Left renal cortex interstitium (tissue), 4 donors: ENCODE data around the gene FRYL. TPM values are rescaled to one million over a fixed set of nuclear protein-coding genes. Genes with fewer than 3 reads are reported as not detected.
"Not testable (repeated sequence)": the region's sequence is repeated elsewhere in the genome, so short reads cannot be mapped to it uniquely, and the experiment has no call there.

Experiments
- DNase-seq, 4 donors: peaks; one replicate each; pipeline ENCODE4 v3.0.0-alpha.2; 2013; ENCODE audit warnings: low read depth in 4 of 4, low spot score in 2 of 4, missing footprints in 1 of 4
- polyA plus RNA-seq, 4 donors: library from polyadenylated mRNA; unstranded; fragments of 120-200 nt; gene quantifications; one replicate each; pipeline ENCODE4 v1.2.1, GENCODE V29; 2013; ENCODE audit not compliant: insufficient read length in 4 of 4

FRYL gene
- polyA plus RNA-seq: 10 to 100 TPM; 38.4 to 52.3 (median 43.8) TPM

DNA sequence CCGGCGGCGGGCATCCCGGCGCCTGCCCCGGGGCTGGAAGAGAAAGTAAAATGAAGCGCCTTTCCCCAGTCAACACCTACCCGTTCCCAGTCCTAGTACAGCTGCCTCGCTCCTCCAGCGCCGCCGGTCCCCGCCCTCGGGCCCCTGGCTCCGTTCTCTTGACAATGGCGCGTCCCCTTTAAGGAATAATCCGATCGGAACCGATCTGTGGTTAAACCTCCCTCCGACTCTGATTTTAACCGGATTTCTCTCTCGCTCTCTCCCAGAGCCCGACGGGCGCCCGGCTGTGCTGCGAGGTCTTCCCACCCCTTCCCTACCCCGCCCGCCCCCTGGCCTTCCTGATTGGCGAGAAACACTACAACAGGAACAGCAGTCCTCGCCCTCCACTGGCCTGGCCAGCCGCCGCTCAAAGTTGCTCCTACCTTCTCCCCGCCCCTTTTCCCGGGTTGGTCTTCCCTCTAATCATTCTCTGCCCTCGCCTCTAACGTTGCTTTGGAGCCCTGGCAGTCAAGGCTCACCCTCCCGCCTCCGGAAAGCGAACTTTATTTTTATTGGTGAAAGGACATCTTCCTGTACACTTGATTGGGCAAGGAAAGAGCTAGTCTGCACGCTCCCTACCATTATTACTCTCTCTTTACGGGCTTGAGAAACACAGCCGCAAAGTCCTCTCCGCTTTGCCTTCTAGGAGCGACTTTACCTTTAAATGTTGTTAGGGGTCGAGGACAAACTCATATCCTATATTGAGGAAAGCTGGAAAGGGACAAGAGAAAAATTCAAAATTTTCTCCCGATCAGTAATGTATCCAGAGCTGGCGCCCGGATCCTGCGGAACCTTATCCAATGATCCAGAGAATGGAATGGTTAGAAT lies at the start of gene FRYL:
TSS of gene FRYL (minus strand) at position 282 of the 867 bp plus-strand sequence. CDS start 145,869 bp downstream, outside the sequence.
- DNase-seq: peak; percentile 97 to 99 (median 98)

DNA sequence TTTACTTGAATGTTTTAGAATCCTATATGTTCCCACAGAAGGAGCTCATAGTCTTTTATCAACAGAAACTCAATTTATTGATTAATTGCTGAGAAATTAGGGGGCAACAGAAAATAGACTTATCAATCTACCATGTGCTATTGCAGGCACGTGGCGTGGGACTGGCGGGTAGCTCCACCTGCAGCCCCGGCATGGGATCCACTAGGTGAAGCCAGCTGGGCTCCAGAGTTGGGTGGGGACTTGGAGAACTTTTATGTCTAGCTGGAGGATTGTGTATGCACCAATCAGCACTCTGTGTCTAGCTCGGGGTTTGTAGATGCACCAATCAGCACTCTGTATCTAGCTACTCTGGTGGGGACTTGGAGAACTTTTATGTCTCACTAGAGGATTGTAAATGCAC lies 47.5 kb upstream of the FRYL start:
- no peak for DNase-seq

DNA sequence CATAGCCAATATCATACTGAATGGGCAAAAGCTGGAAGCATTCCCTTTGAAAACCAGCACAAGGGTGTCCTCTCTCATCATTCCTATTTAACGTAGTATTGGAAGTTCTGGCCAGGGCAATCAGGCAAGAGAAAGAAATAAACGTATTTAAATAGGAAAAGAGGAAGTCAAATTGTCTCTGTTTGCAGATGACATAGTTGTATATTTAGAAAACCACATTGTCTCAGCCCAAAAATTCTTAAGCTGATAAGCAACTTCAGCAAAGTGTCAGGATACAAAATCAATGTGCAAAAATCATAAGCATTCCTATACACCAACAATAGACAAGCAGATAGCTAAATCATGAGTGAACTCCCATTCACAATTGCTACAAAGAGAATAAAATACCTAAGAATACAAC lies 41.4 kb upstream of the FRYL start:
- not testable (repeated sequence) for DNase-seq

DNA sequence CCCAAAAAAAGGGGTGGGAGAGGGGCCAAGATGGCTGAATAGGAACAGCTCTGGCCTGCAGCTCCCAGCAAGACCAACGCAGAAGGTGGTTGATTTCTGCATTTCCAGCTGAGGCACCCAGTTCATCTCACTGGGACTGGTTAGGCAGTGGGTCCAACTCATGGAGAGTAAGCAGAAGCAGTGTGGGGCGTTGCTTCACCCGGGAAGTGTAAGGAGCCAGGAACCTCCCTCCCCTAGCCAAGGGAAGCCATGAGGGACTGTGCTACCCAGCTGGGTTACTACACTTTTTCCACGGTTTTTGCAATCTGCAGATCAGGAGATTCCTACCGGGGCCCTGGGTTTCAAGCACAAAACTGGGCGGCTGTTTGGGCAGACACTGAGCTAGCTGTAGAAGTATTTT lies 36.9 kb upstream of the FRYL start:
- no peak for DNase-seq

DNA sequence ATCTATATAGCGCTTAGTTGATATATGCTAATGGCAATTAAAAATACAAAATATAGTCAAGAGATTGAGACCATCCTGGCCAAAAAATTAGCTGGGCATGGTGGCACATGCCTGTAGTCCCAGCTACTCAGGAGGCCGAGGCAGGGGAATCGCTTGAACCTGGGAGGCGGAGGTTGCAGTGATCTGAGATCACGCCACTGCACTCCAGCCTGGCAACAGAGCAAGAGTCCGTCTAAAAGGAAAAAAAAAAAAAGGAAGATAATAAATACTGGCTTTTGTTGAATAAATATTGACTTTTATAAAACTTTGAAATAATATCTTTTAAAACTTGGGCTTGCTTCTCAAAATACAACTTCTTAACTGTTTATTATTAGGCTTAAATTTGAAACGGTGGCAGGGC lies 36.2 kb upstream of the FRYL start:
- not testable (repeated sequence) for DNase-seq

DNA sequence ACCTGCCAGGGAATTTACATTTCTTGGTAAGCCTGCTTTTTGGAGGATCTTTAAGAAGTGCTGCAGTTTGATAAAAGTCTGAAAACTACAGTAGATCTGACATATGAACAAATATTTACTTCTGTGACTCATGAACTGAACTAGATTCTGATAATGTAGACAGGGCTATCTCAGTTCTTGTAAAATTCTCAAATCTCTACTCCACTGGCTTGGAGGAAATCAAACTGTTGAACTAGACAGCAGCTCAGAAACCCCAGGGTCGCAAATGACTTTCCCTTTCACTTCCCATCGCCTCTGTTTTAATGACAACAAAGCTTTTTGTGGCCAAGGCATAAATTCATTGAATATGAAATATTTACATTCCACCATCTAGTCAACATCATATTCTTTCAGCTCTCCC lies 35.4 kb upstream of the FRYL start:
- no peak for DNase-seq

DNA sequence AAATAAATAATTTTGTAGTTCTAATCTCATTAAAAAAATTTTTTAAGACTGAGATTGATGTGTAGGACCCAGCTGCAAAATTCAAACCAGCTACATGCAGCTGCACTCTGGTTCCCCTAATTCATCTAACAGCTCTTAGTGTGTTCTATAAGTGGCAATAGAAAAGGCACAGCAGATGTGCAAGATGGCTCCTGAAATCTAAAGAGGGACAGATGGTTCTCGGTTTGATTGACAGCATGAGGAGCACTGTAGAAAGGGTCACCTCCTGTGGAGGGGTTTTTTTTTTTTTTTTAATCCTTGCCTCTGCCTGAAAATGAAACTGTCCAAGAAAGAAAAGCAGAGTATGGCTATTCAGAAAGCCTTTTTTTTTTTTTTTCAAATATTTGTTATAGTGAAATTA lies 33.9 kb upstream of the FRYL start:
- no peak for DNase-seq

DNA sequence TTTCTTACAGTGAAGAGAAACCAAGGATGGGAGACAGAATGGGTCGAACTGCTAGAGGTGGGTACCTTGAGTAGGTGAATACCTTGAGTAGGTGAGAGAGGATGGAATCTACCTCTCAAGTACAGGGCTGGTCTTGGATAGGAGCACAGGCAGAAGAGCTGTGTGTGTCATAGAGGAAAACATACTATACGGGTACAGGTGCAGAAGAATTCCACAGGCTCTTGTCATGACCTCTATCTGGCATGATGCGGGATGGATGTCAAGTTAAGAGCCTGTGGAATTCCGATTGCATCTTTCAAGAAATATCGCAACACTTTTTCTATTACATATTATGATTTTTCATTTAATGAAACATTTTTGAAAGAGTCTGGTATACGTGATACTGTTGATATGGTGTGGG lies 32.8 kb upstream of the FRYL start:
- no peak for DNase-seq

DNA sequence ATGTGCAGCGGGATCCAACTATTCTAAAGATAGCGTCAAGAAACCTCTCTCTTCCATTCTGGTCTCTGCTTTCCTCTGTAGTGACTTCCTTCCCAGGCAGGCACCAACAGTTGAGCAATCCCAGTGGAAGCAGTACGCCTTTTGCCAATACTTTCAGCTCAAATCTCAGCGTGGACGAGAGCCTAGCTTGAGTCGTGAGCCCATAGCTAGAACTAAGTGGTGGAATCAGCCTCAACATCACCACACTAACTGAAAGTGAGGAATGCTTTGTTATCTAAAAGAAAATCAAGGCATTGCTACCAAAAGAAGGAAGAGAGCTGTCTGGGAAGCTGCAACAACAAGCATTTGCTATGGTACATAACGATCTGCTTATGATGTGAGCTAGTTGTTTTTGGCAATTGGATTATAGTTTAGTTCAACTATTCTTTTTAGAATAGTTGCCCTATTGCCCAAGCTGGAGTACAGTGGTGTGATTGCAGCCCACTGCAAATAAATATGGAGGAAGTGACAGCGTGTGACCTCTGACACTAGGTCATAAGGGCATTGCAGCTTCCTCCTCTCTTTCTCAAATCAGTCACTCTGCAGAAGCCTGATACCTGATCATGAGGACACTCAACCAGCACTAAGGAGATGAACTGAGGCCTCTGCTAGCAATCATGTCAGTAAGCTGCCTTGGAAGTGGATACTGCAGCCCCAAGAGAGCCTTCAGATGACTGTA lies 24.7 kb upstream of the FRYL start:
- DNase-seq: no peak

DNA sequence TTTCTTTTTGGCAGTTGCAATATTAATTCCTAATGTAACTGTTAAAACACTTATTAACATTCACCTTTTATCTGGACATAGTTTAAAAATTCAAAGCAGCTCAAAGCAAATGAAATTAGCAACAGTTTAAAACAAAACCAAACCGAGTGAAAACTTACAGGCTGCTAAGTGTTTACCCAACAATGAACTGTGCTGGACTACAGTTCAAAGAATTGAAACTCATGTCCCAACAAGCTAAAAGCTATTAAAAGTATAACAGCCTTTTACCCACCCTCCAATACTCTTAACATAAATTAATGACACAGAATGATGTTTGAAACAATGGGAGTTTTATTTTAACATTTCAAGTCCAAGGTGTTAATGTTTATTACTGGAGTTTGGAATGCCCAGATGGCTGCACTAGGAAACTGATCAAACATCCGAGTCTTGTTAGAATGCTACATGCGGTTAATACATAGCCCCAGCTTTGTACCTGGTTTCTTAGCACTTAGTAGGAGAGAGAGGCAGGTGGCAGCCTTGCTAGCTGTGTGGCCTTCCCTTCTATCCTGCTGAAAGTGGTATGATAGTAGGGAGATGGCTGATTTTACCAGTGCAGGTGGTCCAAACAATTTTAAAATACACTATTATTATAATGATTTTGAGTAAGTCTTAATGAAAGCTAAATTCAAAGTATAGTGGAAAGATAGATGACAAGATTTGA lies 21.1 kb upstream of the FRYL start:
- DNase-seq: no peak

DNA sequence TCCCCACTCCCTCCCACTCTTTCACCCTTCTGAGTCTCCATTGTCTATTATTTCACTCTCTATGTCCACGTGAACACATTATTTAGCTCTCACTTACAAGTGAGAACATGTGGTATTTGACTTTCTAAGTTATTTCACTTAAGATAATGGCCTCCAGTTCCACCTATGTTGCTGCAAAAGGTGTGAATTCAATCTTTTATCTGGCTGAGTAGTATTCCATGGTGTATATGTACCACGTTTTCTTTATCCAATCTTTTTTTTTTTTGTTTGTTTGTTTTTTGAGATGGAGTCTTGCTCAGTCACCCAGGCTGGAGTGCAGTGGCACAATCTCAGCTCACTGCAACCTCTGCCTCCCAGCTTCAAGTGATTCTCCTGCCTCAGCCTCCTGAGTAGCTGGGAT lies 20.1 kb upstream of the FRYL start:
- DNase-seq: not testable (repeated sequence)

DNA sequence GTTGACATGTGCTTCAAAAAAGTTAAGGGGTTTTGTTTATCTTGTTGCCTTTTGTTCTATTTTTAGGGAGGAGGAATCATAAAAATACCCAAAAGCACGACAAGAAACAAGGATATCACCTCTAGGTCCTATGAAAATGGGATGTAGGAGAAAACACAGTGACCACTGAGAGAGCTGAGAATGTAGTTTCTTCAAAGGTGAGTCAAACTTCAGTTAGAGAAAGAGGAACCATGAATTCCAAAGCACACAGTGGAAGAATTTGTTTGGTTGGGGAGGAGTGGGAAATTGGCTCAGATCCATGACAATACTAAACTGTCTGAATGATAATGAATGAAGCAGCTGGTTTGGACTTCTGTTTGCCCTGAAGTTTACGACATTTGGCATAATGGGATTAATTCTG lies 19.1 kb upstream of the FRYL start:
- no peak for DNase-seq

DNA sequence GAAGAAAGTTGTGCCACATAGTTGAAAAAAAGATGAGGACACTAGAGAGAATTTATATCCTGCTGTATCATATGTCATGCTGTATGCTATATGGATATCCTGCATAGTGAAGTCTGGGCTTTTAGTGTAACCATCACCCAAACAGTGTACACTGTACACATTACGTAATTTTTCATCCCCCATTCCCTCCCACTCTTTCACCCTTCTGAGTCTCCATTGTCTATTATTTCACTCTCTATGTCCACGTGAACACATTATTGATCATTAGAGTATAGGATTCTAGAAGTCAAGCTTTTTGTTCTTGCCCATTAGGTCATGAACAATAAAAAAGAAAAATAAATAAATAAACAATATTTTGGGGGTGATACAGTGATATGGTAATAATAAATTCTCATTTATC lies 18.0 kb upstream of the FRYL start:
- DNase-seq: no peak

DNA sequence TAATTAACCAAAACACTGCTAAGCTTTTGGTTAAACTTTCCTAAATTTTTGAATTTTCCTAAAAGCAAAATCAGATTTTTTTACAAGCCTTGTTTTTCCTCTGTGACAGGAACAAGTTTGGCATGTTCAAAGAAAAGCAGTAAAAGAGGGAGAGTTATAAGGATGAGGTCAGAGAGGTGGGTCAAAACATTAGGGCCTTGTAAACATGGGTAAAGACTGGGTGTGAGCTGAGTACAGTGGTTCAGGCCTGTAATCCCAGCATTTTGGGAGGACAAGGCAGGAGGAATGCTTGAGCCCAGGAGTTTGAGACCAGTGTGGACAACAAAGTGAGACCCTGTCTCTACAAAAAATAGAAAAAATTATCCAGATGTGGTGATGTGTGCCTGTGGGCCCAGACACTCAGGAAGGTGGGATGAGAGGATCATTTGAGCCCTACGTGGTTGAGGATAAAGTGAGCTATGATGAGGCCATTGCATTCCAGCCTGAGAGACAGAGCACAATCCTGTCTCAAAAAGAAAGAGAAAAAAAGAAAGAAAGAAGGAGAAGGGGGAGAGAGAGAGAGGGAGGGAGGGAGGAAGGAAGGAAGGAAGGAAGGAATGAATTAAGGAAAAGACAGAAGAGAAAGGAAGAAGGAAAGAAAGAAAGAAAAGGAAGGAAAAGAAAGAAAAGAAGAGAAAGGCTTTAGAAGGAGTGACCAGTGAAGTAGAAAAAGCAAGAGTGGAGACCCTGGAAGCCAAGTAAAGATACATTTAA lies 17.0 kb upstream of the FRYL start:
- no peak for DNase-seq

DNA sequence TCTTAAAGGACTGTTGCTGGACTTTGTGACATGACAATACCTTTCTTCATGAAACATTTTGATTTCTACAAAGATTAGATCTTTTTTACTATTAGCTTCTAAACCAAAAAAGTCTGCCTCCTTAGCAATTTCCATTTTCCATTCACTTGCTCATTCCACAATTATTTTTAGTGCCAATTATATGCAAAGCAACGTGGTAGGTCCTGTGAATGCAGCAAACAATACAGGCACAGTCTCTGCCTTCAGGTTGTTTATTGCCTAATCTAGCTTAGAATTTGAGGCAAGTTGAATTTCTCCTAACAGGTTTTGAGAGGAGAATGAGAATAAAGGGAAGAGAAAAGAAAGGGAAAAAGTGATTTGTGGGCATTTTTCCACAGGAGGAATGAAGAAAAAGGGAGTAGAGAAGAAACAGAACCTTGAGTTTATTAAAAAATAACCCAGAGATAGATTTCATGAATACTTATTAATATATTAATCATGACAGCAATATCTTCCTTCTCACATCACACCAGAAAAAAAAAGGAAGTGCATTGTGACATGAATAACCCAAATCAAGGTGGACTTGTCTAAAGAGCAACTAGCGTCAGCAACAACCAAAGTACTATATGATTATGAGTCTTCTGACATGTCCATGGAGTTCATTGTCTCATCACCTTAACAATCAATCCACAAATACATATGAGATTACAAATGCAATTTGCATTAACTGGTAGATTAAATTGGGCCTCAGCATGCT lies 16.3 kb upstream of the FRYL start:
- DNase-seq: no peak

DNA sequence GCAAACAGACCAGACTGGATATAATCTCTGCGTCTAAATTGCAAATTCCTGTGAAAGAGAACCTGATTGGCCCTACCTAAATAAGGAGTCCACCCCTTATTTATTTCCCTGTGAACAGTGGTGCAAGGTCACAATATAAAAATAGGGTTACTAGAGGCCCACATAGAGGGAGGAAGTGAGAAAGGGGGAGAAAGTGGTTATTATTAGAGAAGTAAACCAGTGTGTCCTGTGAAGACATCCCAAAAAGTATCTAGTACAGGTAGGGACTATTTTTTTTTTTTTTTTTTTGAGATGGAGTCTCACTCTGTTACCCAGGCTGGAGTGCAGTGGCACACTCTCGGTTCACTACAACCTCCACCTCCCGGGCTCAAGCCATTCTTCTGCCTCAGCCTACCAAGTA lies 15.0 kb upstream of the FRYL start:
- no peak for DNase-seq

DNA sequence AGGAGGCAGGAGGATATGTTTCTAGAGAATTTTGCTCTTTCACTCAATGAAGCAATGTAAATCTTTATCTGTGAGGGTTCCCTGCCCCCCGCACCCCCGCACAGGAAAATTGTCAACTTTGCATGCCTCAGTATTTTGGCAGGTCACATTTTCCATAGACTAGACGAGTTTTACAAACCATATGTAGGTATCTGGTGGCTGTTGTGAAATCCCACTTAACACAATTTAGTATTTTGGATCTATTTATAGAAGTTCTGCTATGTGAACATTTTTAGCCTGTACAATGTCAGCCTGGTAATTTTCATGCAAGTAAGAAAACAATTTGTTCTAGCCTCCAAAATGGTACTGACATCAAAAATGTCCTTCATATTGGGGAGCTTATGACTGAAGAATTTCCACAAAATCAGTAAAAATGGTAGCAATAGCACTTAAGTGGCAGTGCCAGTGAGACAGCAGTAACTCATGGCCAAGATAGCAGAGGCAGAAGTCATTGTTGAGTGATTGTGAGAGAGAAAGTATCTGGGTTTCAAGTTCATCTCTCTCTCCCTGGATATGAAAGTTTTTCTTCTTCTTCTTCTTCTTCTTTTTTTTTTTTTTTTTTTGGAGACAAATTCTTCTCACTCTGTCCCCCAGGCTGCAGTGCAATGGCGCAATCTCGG lies 12.4 kb upstream of the FRYL start:
- DNase-seq: no peak

DNA sequence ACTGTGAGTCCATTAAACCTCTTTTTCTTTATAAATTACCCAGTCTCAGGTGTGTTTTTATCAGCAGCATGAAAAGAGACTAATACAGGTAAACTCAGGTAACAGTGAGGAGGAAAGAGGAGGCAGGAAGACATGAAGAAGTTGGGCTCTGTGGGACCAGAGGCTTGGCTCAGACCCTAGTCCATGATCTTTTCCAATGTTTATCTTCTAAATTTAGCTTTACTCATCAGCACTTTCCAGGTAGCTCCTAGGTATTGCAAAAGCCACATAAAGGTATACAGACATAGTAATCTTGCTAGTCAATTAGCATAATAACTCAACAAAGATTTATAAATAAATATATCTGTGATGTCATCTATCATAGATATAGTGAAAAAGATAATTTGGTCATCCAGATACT lies 11.2 kb upstream of the FRYL start:
- no peak for DNase-seq

DNA sequence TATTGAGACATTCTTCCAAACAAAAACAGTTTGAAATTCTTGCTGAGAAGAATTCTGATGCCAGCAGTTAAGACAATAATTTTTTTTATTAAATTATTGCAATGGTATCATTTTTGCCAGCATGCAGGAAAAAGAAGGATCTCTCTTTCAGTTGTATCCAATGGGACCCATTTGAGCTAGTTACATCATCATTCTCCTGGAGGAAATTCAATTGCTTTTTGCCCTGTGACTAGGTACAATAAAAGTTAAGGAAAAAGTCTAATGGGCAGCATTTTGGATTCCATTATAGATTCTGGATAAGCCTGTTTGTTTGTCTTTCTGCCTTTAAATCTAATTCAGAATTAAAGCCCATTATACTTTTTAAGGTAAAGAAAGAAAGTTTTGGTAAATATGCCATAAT lies 10.5 kb upstream of the FRYL start:
- no peak for DNase-seq
